ENCODE data around the gene MINDY1.

Gene MINDY1

DNA sequence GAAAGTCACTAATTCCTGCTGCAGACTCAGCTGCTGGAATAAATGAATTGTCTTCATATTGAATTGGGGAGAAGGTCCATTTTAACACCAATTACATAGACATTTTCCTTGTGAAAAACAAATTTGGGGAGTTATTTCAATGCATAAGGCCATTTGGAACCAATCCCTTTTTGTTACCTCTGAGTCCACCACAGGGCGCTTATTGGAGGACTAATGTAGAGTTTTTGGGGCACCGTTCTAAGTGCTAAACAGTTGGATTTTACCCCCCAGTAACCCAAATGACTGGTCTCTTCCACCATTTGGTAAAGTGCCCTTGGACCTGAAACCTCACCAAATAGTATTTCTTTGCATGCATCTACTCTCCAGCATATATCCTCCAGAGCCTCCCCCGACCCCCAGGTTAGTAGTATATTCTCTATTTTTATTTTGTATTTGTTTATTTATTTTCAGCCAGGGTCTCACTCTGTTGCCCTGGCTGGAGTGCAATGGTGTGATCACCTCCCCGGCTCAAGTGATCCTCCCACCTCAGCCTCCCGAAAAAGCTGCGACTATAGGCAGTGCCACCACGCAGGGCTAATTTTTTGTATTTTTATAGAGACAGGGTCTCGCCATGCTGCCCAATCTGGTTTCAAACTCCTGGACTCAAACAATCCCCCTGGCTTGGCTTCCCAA, 3.1 kb upstream of the MINDY1 start:
- TF ChIP-seq, protein P1, sequence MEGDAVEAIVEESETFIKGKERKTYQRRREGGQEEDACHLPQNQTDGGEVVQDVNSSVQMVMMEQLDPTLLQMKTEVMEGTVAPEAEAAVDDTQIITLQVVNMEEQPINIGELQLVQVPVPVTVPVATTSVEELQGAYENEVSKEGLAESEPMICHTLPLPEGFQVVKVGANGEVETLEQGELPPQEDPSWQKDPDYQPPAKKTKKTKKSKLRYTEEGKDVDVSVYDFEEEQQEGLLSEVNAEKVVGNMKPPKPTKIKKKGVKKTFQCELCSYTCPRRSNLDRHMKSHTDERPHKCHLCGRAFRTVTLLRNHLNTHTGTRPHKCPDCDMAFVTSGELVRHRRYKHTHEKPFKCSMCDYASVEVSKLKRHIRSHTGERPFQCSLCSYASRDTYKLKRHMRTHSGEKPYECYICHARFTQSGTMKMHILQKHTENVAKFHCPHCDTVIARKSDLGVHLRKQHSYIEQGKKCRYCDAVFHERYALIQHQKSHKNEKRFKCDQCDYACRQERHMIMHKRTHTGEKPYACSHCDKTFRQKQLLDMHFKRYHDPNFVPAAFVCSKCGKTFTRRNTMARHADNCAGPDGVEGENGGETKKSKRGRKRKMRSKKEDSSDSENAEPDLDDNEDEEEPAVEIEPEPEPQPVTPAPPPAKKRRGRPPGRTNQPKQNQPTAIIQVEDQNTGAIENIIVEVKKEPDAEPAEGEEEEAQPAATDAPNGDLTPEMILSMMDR (IDR thresholded peaks at IDR 0.05), result no peak

DNA sequence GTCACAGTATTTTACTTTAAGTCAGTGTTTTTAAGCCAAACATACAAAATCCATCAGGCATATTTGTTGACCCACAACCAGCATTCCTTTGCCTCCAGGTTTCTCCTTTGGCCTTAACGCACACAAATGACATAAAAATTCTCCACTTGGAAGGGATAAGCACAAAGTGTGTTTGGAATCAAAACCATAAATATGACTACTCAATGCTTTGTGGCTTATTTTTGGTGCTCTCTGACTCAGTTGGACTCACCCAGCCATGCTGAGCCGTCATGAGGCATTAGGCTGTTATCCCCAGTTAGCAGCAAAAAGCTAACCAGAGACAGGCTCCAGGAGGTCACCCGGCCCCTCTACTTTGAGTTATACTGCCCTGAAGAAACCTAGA, 2.5 kb upstream of the MINDY1 start:
- TF ChIP-seq, protein P1 (IDR thresholded peaks at IDR 0.05), result no peak

DNA sequence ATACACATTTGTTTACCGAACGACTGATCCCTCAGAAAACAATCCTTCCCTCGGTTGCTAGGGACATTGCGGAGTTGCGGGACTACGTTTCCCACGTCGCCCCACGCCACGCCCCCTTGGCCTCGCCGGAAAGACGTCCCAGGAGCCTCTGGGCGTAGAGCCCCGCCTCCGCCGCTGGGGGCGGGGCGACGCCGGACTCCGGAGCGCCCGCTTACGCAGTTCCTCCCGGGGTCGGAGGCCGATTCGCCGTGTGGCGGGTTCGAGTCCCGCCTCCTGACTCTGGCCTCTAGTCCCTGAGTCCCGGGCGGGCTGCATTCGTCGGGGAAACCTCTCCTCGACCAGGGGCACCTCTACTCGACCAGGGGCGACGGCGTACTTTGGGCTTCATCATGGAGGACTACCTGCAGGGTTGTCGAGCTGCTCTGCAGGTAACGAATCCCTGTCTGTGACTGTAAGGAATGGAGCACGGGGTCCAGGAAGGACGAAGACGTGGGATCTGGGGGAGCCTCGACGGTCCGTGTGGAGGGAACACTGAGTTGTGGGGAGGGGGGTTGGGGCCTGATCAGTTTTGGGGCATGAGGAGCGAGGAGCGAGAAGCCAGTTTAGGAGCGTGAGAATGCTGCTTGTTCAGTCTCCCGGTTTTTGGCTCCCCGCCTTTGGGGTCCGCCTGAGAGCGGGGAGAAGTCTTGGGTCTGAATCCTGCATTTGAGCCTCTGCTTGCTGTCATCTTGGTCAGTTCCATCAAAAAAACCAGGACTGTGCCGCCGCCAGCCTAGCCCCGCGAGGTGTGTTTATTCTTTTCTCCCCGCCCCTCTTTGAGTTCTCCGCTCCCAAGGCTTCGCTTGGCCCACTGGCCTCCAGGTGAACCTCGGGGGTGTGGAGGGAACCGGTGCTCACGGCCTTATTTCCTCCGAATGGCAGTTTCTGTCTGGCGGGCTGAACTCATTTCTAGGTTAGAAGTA, 1.8 kb upstream of the MINDY1 start, which contains the start of gene PRUNE1:
Gene PRUNE1, plus strand, starts transcription at position 206 of the 962 bp plus-strand sequence. Its CDS starts 184 bp downstream, at position 390.
- TF ChIP-seq, protein P1 (IDR thresholded peaks at IDR 0.05), result no peak

DNA sequence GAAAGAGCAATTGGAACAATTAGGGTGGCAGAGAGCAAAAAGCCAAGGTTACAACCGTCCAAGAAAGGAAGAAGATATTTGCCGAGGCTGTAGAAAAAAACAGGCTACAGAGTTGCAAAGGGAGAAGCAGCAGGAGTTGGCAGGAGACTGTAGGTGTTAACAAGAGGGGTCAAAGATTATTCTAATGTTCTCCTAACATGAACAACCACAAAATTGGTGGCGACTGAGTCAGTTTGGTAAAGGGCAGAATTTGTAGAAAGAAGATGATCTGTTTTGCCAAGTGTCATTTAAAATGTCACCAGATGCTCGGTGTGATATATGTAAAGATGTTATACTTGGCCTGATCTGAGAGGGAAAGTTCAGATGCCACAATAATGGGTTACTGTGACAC, 1.1 kb upstream of the MINDY1 start:
- TF ChIP-seq, protein P1 (IDR thresholded peaks at IDR 0.05), result no peak

DNA sequence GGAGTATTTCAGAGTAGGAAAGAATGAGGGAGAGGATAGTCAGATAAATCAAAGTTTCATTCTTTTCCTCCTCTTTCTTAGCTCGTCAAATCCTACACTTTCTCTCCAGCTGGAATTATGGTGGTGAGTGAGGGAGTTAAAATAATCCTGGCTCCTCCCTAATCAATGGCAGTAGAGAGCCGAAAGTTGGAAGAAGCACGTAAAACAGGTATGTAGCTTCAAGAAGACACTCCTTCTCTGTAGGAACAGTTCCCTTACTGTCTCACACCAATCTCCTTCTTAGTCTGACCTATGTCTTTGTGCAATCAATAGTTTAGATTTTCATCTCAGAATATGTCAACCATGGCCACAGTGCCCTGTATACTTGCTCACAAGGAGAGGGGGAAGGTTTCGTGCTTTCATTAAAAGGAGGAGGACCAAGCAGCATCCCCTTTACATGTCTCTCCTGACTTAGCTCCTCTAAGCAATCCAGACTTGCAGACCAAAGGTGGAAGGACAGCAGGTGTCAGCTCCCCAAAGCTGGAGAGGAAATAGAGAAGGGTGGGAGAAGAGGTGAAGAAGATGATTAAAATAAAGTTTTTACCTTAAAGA, 878 bp downstream of the MINDY1 start:
- TF ChIP-seq, protein P1 (IDR thresholded peaks at IDR 0.05), result no peak

DNA sequence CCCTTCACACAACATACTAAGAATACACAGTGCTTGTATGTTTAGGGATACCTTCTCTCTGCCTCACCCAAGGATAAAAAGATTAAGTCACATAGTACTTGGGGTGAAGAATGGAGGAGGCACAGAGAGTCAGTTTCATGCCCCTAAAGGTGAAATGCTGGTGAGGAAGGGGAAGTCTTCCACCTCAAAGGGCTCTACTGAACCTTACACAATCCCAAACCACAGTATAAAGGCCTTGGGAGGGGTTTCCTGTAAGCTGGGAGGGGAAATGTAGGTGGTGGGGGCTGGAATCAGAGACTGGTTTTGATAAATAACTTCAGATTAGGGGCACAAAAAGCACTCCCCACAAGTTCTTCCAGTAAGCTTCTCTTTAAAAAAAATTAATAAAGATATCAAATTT, 3.5 kb downstream of the MINDY1 start:
- TF ChIP-seq, protein P1 (IDR thresholded peaks at IDR 0.05), result no peak

DNA sequence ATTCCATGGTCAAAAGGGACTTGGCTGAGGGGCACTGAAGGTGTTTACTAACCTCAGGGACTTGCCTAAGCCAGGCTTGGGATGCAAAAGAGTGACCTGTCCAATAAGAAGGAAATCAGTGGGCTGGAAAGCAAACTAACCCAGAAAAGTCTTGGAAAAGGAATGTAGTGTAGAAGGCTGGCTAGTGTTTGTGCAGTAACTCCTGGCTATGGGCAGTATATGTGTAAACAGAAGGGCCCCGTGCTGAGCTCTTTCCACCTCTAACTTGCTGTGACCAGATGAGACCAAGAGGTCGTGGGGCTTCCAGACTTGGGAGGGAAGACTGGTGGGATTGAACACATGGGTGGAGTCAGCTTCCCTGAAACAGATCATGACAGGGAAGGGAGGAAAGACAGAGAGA, 4.1 kb downstream of the MINDY1 start:
- TF ChIP-seq, protein P1 (IDR thresholded peaks at IDR 0.05), result no peak
